Frontal cortex (tissue), 4 donors: ENCODE data around the gene DNM3. TPM values are rescaled to one million over a fixed set of nuclear protein-coding genes. Genes with fewer than 3 reads are reported as not detected.

Experiments used
- DNase-seq, 2 donors: peaks; one replicate each; pipeline ENCODE4 v3.0.0; 2012; ENCODE audit warnings: low spot score in 2 of 2
- FAIRE-seq: peaks from 2 replicates; lab custom pipeline; 2012; peaks lifted over from hg19 to GRCh38; lab: Jason Lieb, UNC
- total RNA-seq: library from RNA; depleted of rRNA; stranded (reverse); fragments of >200 nt; gene quantifications from one replicate; pipeline ENCODE4 v1.2.3, GENCODE V29; 2014
- donor health status: control.
- donor health status: control.
- donor health status: control.

DNM3 gene
- total RNA-seq, 1 donor from 2014 or later, result 76.2 TPM

- FAIRE-seq (no peak), DNase-seq (no peak)
Measured at GRCh38 chr1:172244865-172245264, 403.6 kb downstream of the DNM3 start.

GRCh38 chr1:172245788-172246187 is 404.5 kb downstream of the DNM3 start:
- FAIRE-seq (no peak), DNase-seq (no peak)

GRCh38 chr1:172246521-172247390 is 405.5 kb downstream of the DNM3 start:
- FAIRE-seq, result no peak
- no peak for DNase-seq

- DNase-seq (no peak), FAIRE-seq (no peak)
Measured at GRCh38 chr1:172251486-172251885, 410.2 kb downstream of the DNM3 start.

GRCh38 chr1:172252321-172252720 is 411.0 kb downstream of the DNM3 start:
- no peak for FAIRE-seq
- DNase-seq, result no peak

- FAIRE-seq (no peak), DNase-seq (no peak)
Measured at GRCh38 chr1:172252958-172253357, 411.7 kb downstream of the DNM3 start.

GRCh38 chr1:172254521-172255222 is 413.4 kb downstream of the DNM3 start:
- no peak for FAIRE-seq
- DNase-seq, result no peak

GRCh38 chr1:172255223-172255560 is 413.9 kb downstream of the DNM3 start:
- DNase-seq, result no peak
- FAIRE-seq, result no peak

GRCh38 chr1:172265905-172266304 is 424.6 kb downstream of the DNM3 start:
- FAIRE-seq (no peak), DNase-seq (no peak)

GRCh38 chr1:172266528-172267174 is 425.4 kb downstream of the DNM3 start:
- FAIRE-seq (no peak), DNase-seq (no peak)

GRCh38 chr1:172268237-172268636 is 426.9 kb downstream of the DNM3 start:
- DNase-seq (no peak), FAIRE-seq (no peak)

- no peak for FAIRE-seq
Measured at GRCh38 chr1:172269084-172269483, 427.8 kb downstream of the DNM3 start.

GRCh38 chr1:172269644-172270043 is 428.3 kb downstream of the DNM3 start:
- no peak for DNase-seq
- no peak for FAIRE-seq

More at GRCh38 chr1:172269084-172269483, 427.8 kb downstream of the DNM3 start:
- no peak for DNase-seq

GRCh38 chr1:172270605-172271004 is 429.3 kb downstream of the DNM3 start:
- DNase-seq (no peak), FAIRE-seq (no peak)

- no peak for DNase-seq
- FAIRE-seq, result peak; percentile 21
Measured at GRCh38 chr1:172272087-172272486, 430.8 kb downstream of the DNM3 start.

GRCh38 chr1:172273647-172274396 is 432.5 kb downstream of the DNM3 start:
- no peak for FAIRE-seq

GRCh38 chr1:172275478-172275877 is 434.2 kb downstream of the DNM3 start:
- no peak for DNase-seq
- no peak for FAIRE-seq

More at GRCh38 chr1:172273647-172274396, 432.5 kb downstream of the DNM3 start:
- no peak for DNase-seq

GRCh38 chr1:172276120-172276818 is 435.0 kb downstream of the DNM3 start:
- FAIRE-seq (no peak), DNase-seq (no peak)

- FAIRE-seq (no peak), DNase-seq (no peak)
Measured at GRCh38 chr1:172277275-172277674, 436.0 kb downstream of the DNM3 start.
